Measurements from ENCODE around the gene CYBB.

The CYBB gene

DNA sequence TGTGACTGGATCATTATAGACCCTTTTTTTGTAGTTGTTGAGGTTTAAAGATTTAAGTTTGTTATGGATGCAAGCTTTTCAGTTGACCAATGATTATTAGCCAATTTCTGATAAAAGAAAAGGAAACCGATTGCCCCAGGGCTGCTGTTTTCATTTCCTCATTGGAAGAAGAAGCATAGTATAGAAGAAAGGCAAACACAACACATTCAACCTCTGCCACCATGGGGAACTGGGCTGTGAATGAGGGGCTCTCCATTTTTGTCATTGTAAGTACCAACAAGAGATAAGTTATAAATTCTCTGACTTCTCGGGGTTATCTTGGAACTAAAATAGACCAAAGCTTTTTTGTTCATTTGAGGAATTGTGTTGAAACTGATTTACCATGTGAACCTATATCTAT, at the start of gene CYBB:
TSS of gene CYBB (plus strand) at position 203 of the 400 bp plus-strand sequence. CDS start at position 222, 19 bp downstream.
- Histone ChIP-seq H3K4me3 (ENCODE audit: low read length) (no peak within 1 kb of the TSS), H3K4me1 (ENCODE audit: control insufficient read depth, insufficient read depth, low read length) (no peaks in the 10 kb centered on the region), H3K27me3 (ENCODE audit: control insufficient read depth, insufficient read depth, low read length) (no peaks in the 10 kb centered on the region), H3K36me3 (ENCODE audit: control insufficient read depth, insufficient read depth, low read length) (no peaks in the 10 kb centered on the region), H3K9me3 (ENCODE audit: control insufficient read depth, insufficient read depth, low read length) (no peaks in the 10 kb centered on the region), H3K27ac (ENCODE audit: low read length) (no peak within 1 kb of the TSS)
- WGBS (ENCODE audit: insufficient coverage, insufficient read length): no CpG with 5 or more reads among the region's 2 CpGs
- no peak for DNase-seq (ENCODE audit: low read depth, low spot score)

DNA sequence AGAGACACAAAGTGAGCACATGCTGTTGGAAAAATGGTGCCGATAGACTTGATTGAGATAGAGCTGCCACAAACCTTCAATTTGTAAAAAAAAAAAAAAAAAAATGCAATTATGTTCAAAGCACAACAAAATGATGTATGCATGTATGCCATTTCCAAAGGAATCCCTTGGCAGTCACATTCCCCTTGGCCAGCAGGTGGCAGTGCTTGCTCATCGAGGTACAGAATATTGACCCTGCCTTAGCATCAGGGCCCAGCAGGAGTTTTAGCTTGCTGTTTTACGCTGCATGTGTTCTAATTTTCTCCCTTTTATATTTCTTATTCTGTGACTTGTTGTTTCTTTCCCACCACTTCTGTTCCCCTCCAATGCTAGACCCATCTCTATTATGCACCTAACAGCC, 34.5 kb upstream of the CYBB start:
- no CpG with 5 or more reads among the region's 3 CpGs for WGBS (ENCODE audit: insufficient coverage, insufficient read length)
- DNase-seq (ENCODE audit: low read depth, low spot score): peak; percentile 2
- Histone ChIP-seq H3K4me1 (ENCODE audit: control insufficient read depth, insufficient read depth, low read length) (no peaks in the 10 kb centered on the region), H3K27me3 (ENCODE audit: control insufficient read depth, insufficient read depth, low read length) (no peaks in the 10 kb centered on the region), H3K4me3 (ENCODE audit: low read length) (no peak overlapping the region), H3K36me3 (ENCODE audit: control insufficient read depth, insufficient read depth, low read length) (no peaks in the 10 kb centered on the region), H3K27ac (ENCODE audit: low read length) (no peak overlapping the region), H3K9me3 (ENCODE audit: control insufficient read depth, insufficient read depth, low read length) (no peaks in the 10 kb centered on the region)

DNA sequence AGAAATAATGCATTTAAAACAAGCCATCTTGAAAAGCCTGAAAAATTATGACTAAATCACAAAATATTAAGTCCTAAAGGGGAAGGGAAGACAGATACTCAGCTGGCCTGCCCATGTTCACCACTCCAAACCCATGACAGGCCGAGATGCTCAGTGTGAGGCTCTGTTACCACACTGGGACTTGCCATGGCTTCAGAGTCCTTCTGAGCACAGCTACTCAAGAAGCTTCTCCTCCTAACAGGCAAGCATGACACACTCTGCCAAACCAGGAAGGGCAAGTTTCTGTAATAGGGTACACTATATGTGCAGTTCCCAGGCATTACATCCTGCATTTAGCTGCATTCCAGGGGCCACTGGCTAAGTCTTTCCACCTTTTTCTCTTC, 34.0 kb upstream of the CYBB start:
- Histone ChIP-seq H3K4me3 (ENCODE audit: low read length) (no peak overlapping the region), H3K9me3 (ENCODE audit: control insufficient read depth, insufficient read depth, low read length) (no peaks in the 10 kb centered on the region), H3K27me3 (ENCODE audit: control insufficient read depth, insufficient read depth, low read length) (no peaks in the 10 kb centered on the region), H3K36me3 (ENCODE audit: control insufficient read depth, insufficient read depth, low read length) (no peaks in the 10 kb centered on the region), H3K4me1 (ENCODE audit: control insufficient read depth, insufficient read depth, low read length) (no peaks in the 10 kb centered on the region), H3K27ac (ENCODE audit: low read length) (no peak overlapping the region)
- WGBS (ENCODE audit: insufficient coverage, insufficient read length): no CpG with 5 or more reads among the region's 1 CpG
- no peak for DNase-seq (ENCODE audit: low read depth, low spot score)

DNA sequence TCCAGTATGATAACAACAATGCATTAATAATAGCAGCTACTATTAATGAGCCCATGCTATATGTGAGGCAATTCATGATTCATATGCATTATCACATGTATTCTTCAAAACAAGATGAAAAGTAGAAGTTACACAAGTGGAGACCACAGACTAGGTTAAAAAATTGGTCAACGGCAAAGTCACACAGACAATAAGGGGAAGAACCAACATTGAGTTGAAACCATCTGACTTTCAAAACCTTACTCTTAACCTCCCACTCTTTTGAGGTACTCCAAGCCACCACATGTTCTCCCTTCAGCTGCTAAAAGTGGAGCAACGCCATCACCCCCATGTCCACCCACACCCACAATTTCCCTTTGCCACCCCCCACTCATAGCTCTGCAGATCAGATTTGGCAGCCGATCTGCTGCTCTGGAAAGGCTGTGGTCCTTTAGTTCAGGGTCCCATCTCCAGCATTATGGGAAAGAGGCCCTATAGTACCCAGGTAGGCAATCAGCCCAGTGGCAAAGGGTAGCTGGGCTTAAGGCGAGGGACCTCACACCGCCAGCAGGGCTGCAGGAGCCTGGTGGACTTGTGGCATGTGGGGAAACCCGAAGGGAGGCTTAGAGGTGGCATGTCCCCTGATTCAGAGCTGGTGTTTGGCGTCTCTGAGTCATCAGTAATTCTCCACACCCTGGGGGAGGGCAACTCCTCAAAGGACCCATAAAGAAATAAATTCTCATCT, 33.5 kb upstream of the CYBB start:
- no CpG with 5 or more reads among the region's 7 CpGs for WGBS (ENCODE audit: insufficient coverage, insufficient read length)

DNA sequence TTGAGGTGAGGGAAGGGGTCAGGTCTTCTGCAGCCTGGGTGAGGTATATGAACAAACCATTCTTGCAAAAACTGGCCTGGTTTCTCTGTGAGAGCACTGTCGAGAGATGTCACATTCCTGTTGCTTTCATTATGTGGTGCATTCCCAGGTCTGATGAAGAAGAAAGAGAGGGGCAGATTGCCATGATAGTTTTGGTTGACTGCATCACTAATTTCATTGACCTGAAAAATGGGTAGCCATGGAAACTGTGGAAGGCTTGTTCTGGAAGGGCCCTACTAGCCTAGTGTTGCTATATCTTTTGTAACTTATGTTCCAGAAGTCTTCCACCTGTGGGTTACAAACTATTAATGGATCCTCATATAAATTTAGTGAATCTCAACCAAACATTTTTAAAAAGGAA, 32.9 kb upstream of the CYBB start:
- Histone ChIP-seq H3K27ac (ENCODE audit: low read length) (no peak overlapping the region), H3K4me3 (ENCODE audit: low read length) (no peak overlapping the region)
- WGBS (ENCODE audit: insufficient coverage, insufficient read length): no CpG with 5 or more reads among the region's 1 CpG

More for the DNA sequence above, 33.5 kb upstream of the CYBB start:
- no peak for DNase-seq (ENCODE audit: low read depth, low spot score)
- no peak overlapping the region for H3K27ac ChIP-seq (ENCODE audit: low read length)
- H3K4me3 ChIP-seq (ENCODE audit: low read length): no peak overlapping the region
- no peaks in the 10 kb centered on the region for H3K27me3 ChIP-seq (ENCODE audit: control insufficient read depth, insufficient read depth, low read length)
- H3K36me3 ChIP-seq (ENCODE audit: control insufficient read depth, insufficient read depth, low read length): no peaks in the 10 kb centered on the region
- no peaks in the 10 kb centered on the region for H3K9me3 ChIP-seq (ENCODE audit: control insufficient read depth, insufficient read depth, low read length)
- H3K4me1 ChIP-seq (ENCODE audit: control insufficient read depth, insufficient read depth, low read length): no peaks in the 10 kb centered on the region

DNA sequence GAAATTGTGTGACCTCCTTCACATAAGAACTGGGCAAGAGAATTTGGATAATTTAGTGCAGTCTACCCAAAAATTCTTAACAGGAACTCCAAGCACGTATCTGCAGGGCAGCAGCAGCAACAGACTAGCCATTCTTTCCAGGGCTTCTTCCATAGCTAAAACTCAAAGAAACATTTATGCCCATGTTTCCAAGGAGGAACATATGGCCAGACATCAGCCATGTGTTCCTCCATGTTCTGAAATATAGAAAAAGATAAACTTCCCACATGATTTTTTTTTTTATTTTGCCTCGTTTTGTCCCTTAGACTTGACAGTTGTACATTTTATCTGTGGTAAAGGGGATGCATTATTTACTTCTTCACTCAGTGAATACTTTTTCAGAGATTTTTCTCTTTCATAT, 27.6 kb upstream of the CYBB start:
- no peak overlapping the region for H3K27ac ChIP-seq (ENCODE audit: low read length)
- no peaks in the 10 kb centered on the region for H3K27me3 ChIP-seq (ENCODE audit: control insufficient read depth, insufficient read depth, low read length)
- no peaks in the 10 kb centered on the region for H3K36me3 ChIP-seq (ENCODE audit: control insufficient read depth, insufficient read depth, low read length)
- no peaks in the 10 kb centered on the region for H3K9me3 ChIP-seq (ENCODE audit: control insufficient read depth, insufficient read depth, low read length)
- no peak overlapping the region for H3K4me3 ChIP-seq (ENCODE audit: low read length)
- DNase-seq (ENCODE audit: low read depth, low spot score): no peak
- WGBS (ENCODE audit: insufficient coverage, insufficient read length): no CpG with 5 or more reads among the region's 2 CpGs
- H3K4me1 ChIP-seq (ENCODE audit: control insufficient read depth, insufficient read depth, low read length): no peaks in the 10 kb centered on the region

More for the DNA sequence above, 32.9 kb upstream of the CYBB start:
- no peaks in the 10 kb centered on the region for H3K9me3 ChIP-seq (ENCODE audit: control insufficient read depth, insufficient read depth, low read length)
- no peaks in the 10 kb centered on the region for H3K36me3 ChIP-seq (ENCODE audit: control insufficient read depth, insufficient read depth, low read length)
- no peak for DNase-seq (ENCODE audit: low read depth, low spot score)
- no peaks in the 10 kb centered on the region for H3K27me3 ChIP-seq (ENCODE audit: control insufficient read depth, insufficient read depth, low read length)
- H3K4me1 ChIP-seq (ENCODE audit: control insufficient read depth, insufficient read depth, low read length): no peaks in the 10 kb centered on the region

DNA sequence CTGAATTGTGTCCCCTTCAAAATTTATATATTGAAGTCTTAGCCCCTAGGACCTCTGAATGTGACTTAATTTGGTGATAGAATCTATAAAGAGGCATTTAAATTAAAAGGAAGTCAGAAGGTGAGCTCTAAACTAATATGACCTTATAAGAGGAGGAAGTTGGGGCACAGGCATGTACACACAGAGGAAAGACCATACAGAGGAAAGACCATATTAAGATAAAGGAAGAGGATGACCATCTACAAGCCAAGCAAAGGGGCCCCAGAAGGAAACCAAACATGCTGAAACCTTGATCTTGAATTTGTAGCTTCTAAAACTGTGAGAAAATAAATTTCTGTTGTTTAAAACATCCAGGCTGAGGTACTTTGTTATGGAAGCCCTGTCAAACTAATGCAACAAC, 26.9 kb upstream of the CYBB start:
- no peak overlapping the region for H3K27ac ChIP-seq (ENCODE audit: low read length)
- H3K27me3 ChIP-seq (ENCODE audit: control insufficient read depth, insufficient read depth, low read length): no peaks in the 10 kb centered on the region
- no peaks in the 10 kb centered on the region for H3K36me3 ChIP-seq (ENCODE audit: control insufficient read depth, insufficient read depth, low read length)
- H3K9me3 ChIP-seq (ENCODE audit: control insufficient read depth, insufficient read depth, low read length): no peaks in the 10 kb centered on the region
- no peaks in the 10 kb centered on the region for H3K4me1 ChIP-seq (ENCODE audit: control insufficient read depth, insufficient read depth, low read length)
- no peak for DNase-seq (ENCODE audit: low read depth, low spot score)
- no peak overlapping the region for H3K4me3 ChIP-seq (ENCODE audit: low read length)

DNA sequence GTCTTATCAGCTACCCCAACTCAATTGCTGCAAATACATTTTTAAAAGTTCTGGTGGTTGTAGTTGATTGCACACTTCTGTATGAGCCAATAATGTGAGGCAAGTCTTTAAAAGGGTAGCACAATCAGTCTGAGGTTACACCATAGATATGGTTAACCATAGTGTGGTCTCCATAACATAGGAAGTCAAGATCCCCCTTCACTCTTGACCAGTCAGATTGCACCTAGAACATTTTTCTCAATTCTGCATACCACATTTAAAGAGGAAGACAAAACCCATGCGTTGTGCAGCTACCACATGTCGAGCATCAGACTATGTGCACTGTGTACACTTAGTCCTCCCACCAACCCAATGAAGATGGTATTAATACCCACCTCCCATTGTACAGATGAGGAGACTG, 26.5 kb upstream of the CYBB start:
- H3K27me3 ChIP-seq (ENCODE audit: control insufficient read depth, insufficient read depth, low read length): no peaks in the 10 kb centered on the region
- WGBS (ENCODE audit: insufficient coverage, insufficient read length): no CpG with 5 or more reads among the region's 2 CpGs
- H3K36me3 ChIP-seq (ENCODE audit: control insufficient read depth, insufficient read depth, low read length): no peaks in the 10 kb centered on the region
- no peaks in the 10 kb centered on the region for H3K4me1 ChIP-seq (ENCODE audit: control insufficient read depth, insufficient read depth, low read length)
- no peak for DNase-seq (ENCODE audit: low read depth, low spot score)
- no peak overlapping the region for H3K27ac ChIP-seq (ENCODE audit: low read length)
- no peaks in the 10 kb centered on the region for H3K9me3 ChIP-seq (ENCODE audit: control insufficient read depth, insufficient read depth, low read length)
- H3K4me3 ChIP-seq (ENCODE audit: low read length): no peak overlapping the region

DNA sequence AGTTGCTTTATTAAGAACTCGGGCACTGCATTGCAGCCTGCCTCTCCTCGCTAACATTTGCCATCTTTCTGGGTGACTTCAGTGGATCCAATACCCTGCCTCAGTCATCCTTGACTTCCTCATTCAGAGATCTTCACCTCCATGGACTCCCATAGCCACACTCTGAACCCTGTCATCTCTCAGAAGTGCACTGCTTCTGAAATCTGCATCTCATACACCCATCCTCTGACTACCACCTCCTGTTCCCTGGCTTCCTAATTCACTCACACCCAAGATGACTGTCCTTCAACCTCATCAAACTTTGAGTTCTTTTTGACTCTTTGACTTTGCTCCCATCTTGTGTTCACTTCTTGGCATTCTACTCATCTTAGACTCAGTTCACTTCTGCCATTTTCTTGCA, 25.3 kb upstream of the CYBB start:
- Histone ChIP-seq H3K9me3 (ENCODE audit: control insufficient read depth, insufficient read depth, low read length) (no peaks in the 10 kb centered on the region), H3K27ac (ENCODE audit: low read length) (no peak overlapping the region), H3K4me1 (ENCODE audit: control insufficient read depth, insufficient read depth, low read length) (no peaks in the 10 kb centered on the region), H3K27me3 (ENCODE audit: control insufficient read depth, insufficient read depth, low read length) (no peaks in the 10 kb centered on the region), H3K36me3 (ENCODE audit: control insufficient read depth, insufficient read depth, low read length) (no peaks in the 10 kb centered on the region), H3K4me3 (ENCODE audit: low read length) (no peak overlapping the region)
- DNase-seq (ENCODE audit: low read depth, low spot score): no peak
- no CpG with 5 or more reads among the region's 2 CpGs for WGBS (ENCODE audit: insufficient coverage, insufficient read length)

DNA sequence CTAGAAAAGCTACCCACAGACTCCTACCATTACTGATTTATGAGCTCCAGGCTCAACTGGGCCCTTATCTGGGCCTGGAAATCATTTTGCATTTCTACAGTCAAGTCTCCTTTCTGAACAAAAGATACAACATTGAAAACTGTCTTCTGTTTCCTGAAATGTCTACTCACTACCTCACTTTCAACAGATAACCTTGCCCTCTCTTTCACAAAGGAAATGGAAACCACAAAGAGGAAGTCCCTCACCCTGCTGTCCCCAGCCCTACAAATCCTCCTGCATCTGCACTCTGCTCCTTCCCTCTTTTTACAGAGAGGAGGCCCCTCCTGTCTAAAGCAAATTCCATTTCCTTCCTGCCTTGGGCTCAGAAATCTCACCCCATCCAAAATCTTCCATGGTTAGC, 24.8 kb upstream of the CYBB start:
- no peak for DNase-seq (ENCODE audit: low read depth, low spot score)
- Histone ChIP-seq H3K4me3 (ENCODE audit: low read length) (no peak overlapping the region), H3K4me1 (ENCODE audit: control insufficient read depth, insufficient read depth, low read length) (no peaks in the 10 kb centered on the region), H3K27ac (ENCODE audit: low read length) (no peak overlapping the region), H3K36me3 (ENCODE audit: control insufficient read depth, insufficient read depth, low read length) (no peaks in the 10 kb centered on the region), H3K9me3 (ENCODE audit: control insufficient read depth, insufficient read depth, low read length) (no peaks in the 10 kb centered on the region), H3K27me3 (ENCODE audit: control insufficient read depth, insufficient read depth, low read length) (no peaks in the 10 kb centered on the region)

DNA sequence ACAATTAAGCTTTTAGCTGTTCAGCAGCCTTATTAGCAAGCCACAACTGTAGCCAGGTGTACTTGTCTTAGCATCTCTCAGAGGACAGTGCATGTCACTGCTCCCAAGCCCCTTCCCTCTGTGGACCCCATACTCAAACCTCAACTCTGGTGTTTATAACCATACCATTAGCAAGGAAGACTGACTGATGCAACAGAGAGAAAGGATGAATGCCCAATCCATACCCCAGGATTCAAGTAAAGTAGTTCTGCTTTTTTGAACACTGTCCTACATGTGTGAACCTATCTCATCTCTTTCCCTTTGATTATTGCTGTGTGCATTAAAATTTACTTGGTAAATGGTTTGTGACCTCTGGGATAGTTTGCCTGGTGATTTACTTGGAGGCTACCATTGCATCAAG, 22.8 kb upstream of the CYBB start:
- H3K4me1 ChIP-seq (ENCODE audit: control insufficient read depth, insufficient read depth, low read length): no peaks in the 10 kb centered on the region
- DNase-seq (ENCODE audit: low read depth, low spot score): no peak

More for the DNA sequence above, 22.8 kb upstream of the CYBB start:
- H3K9me3 ChIP-seq (ENCODE audit: control insufficient read depth, insufficient read depth, low read length): no peaks in the 10 kb centered on the region
- H3K4me3 ChIP-seq (ENCODE audit: low read length): no peak overlapping the region
- H3K27ac ChIP-seq (ENCODE audit: low read length): no peak overlapping the region
- H3K27me3 ChIP-seq (ENCODE audit: control insufficient read depth, insufficient read depth, low read length): no peaks in the 10 kb centered on the region
- H3K36me3 ChIP-seq (ENCODE audit: control insufficient read depth, insufficient read depth, low read length): no peaks in the 10 kb centered on the region
